ENCODE data around the gene ECSIT. TPM values are rescaled to one million over a fixed set of nuclear protein-coding genes. Genes with fewer than 3 reads are reported as not detected.
"Not testable (repeated sequence)": the region's sequence is repeated elsewhere in the genome, so short reads cannot be mapped to it uniquely, and the experiment has no call there.

Gene ECSIT
- total RNA-seq, 4 donors from 2014 or later, result 25.0 to 63.1 (median 33.2) TPM

GRCh38 chr19:11480715-11481533, 48.0 kb downstream of the ECSIT start, which contains the start of gene ELAVL3:
Gene ELAVL3, minus strand, starts transcription at chr19:11481046. Its CDS starts 438 bp downstream, at chr19:11480608.
- ATAC-seq (ENCODE audit: low FRiP score) (no peak), DNase-seq (ENCODE audit: low spot score) (no peak)
- TF ChIP-seq CTCF (IDR thresholded peaks at IDR 0.05), result no peak

- DNase-seq (ENCODE audit: low spot score) (no peak), ATAC-seq (ENCODE audit: low FRiP score) (no peak)
- TF ChIP-seq CTCF (IDR thresholded peaks at IDR 0.05), result no peak
Measured at GRCh38 chr19:11479898-11480714, 48.8 kb downstream of the ECSIT start.

- no peak for TF ChIP-seq CTCF (IDR thresholded peaks at IDR 0.05)
- DNase-seq (ENCODE audit: low spot score) (no peak), ATAC-seq (ENCODE audit: low FRiP score) (no peak)
Measured at GRCh38 chr19:11479090-11479897, 49.6 kb downstream of the ECSIT start.

- no peak for ATAC-seq (ENCODE audit: low FRiP score)
Measured at GRCh38 chr19:11478167-11479089, 50.5 kb downstream of the ECSIT start.

GRCh38 chr19:11475861-11476260, 53.1 kb downstream of the ECSIT start:
- DNase-seq (ENCODE audit: low spot score) (no peak), ATAC-seq (ENCODE audit: low FRiP score) (no peak)
- no peak for TF ChIP-seq CTCF (IDR thresholded peaks at IDR 0.05)

More at GRCh38 chr19:11478167-11479089, 50.5 kb downstream of the ECSIT start:
- no peak for TF ChIP-seq CTCF (IDR thresholded peaks at IDR 0.05)
- no peak for DNase-seq (ENCODE audit: low spot score)

- not testable (repeated sequence) for DNase-seq (ENCODE audit: low spot score); ATAC-seq (ENCODE audit: low FRiP score)
Measured at GRCh38 chr19:11475343-11475742, 53.6 kb downstream of the ECSIT start.

Data from omental fat pad (tissue), 4 donors.